Spleen (tissue), 11 donors: ENCODE results near the gene HCAR1. TPM values are rescaled to one million over a fixed set of nuclear protein-coding genes. Genes with fewer than 3 reads are reported as not detected.
"Not testable (repeated sequence)": the region's sequence is repeated elsewhere in the genome, so short reads cannot be mapped to it uniquely, and the experiment has no call there.

ENCODE experiments used
- DNase-seq: peaks from one replicate; pipeline ENCODE4 v3.0.0-alpha.2; 2020
- H3K27ac ChIP-seq, 8 donors: fragments of 200-600 bp; sonication (generic) in 7 of 8; 1 replicate in 4 of 8; 2 replicates in 4 of 8; pipeline versions ENCODE4 v1.5.0 to v1.8.0; 2016 to 2021; ENCODE audit warnings: inconsistent platforms in 4 of 8, mild to moderate bottlenecking in 4 of 8, moderate library complexity in 1 of 8
- H3K27me3 ChIP-seq, 7 donors: fragments of 200-600 bp; sonication (generic) in 6 of 7; replicated peaks in 1 of 7; 1 replicate in 4 of 7; 2 replicates in 3 of 7; pipeline versions ENCODE4 v1.5.0 to v1.8.0; 2016 to 2021; ENCODE audit warnings: inconsistent platforms in 3 of 7, mild to moderate bottlenecking in 1 of 7
- H3K36me3 ChIP-seq, 6 donors: fragments of 200-600 bp; sonication (generic) in 5 of 6; 1 replicate in 4 of 6; 2 replicates in 2 of 6; pipeline versions ENCODE4 v1.5.0 to v1.8.0; 2016 to 2021; ENCODE audit warnings: inconsistent platforms in 2 of 6
- H3K4me1 ChIP-seq, 6 donors: fragments of 200-600 bp; sonication (generic) in 5 of 6; 1 replicate in 3 of 6; 2 replicates in 3 of 6; pipeline versions ENCODE4 v1.5.0 to v1.8.0; 2016 to 2021; ENCODE audit warnings: inconsistent platforms in 3 of 6
- H3K4me3 ChIP-seq, 8 donors: fragments of 200-600 bp; sonication (generic) in 7 of 8; 1 replicate in 4 of 8; 2 replicates in 4 of 8; pipeline versions ENCODE4 v1.5.0 to v1.8.0; 2016 to 2021; ENCODE audit warnings: inconsistent platforms in 4 of 8, mild to moderate bottlenecking in 4 of 8, moderate library complexity in 2 of 8
- H3K9me3 ChIP-seq, 8 donors: fragments of 200-600 bp; sonication (generic) in 7 of 8; 1 replicate in 4 of 8; 2 replicates in 4 of 8; pipeline versions ENCODE4 v1.5.0 to v1.8.0; 2016 to 2021; ENCODE audit warnings: inconsistent platforms in 4 of 8
- POLR2A ChIP-seq, 3 donors: fragments of 450-650 bp; IDR thresholded peaks; one replicate each; pipeline ENCODE4 v1.5.1; 2017; ENCODE audit warnings: antibody characterized with exemption in 3 of 3, mild to moderate bottlenecking in 1 of 3
- POLR2AphosphoS5 ChIP-seq, 3 donors: sonication (generic); formaldehyde crosslinking; IDR thresholded peaks; one replicate each; pipeline ENCODE4 v1.5.1; 2017; ENCODE audit warnings: antibody characterized with exemption in 3 of 3
- WGBS, 5 donors: extraction: QIAGEN DNeasy Blood & Tissue Kit in 3 of 5; methylation state at CpG; one replicate each; pipeline versions ENCODE4 v1.1.5 to v1.1.7; 2013 to 2018; 5-methylcytosine and 5-hydroxymethylcytosine counted together
- intact Hi-C: fragments of 100-400 bp; cut with DNase I; formaldehyde crosslinking; loops from one replicate; pipeline ENCODE4 v1.15.0; 2023; ENCODE audit warnings: low total_unique reads
- polyA plus RNA-seq, 3 donors: library from polyadenylated mRNA; stranded (reverse); fragments of 200-250 nt; gene quantifications; one replicate each; pipeline ENCODE4 v1.2.1, GENCODE V29; 2013
- total RNA-seq, 7 donors: library from RNA; depleted of rRNA in 3 of 7; stranded (reverse); fragments of >200 nt in 3 of 7; fragmentation: NEBNext Ultra II Directional in 4 of 7; extraction: Animal tissue kit (Norgen Biotek cat#: 25700) in 4 of 7; gene quantifications; one replicate each; pipeline versions ENCODE4 v1.1.0 to v1.2.1, GENCODE V29; 2016 to 2021
- donor health status: healthy with polysubstance abuse.
- donor health status: DM: no; HTN: no; CAD: no; lungs with moderate emphysema.
- donor health status: DM: no; HTN: no; CAD: no.
- donor health status: Bipolar disorder and iron deficiency.
- donor health status: healthy.
- donor health status: DM: no; HTN: no; CAD: no.
- donor health status: DM: yes; HTN: yes; CAD: no.

The HCAR1 gene
- total and polyA plus RNA-seq, 10 donors = 0.26 to 10.8 (median 4.0) TPM

DNA sequence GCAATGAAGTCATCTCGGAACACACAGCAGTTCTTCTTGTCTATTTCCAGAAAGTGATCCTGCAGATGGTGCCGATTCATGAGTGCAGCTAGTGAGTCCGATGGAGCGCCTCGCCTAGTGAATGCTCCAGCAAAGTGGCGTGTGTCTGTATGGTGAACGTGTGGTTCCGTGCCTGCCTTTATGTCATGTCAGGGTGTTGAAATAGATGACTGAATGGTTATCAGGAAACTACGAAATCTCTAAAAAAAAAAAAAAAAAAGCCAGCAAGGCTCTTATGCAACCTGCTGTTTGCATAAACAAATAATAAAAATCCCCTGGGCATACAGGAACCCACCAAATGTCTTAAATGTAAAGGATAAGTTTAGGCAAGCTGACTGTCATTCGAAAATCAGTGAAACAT, 14.0 kb downstream of the HCAR1 start, which contains the start of gene HCAR3:
Gene HCAR3, minus strand, starts transcription at position 154 of the 400 bp plus-strand sequence. Its CDS starts 74 bp downstream, at position 80.
- H3K36me3 ChIP-seq, intact Hi-C loops, H3K9me3 ChIP-seq, H3K27me3 ChIP-seq: not testable (repeated sequence)
- peak within 1 kb of the TSS in 4 of 8 donors; percentile 43 to 81 (median 68) for H3K27ac ChIP-seq
- 53 to 72% (median 65%) methylated on average over 10 of the region's 10 CpGs for WGBS, 5 donors
- peak; percentile 79 for DNase-seq
- peaks cover 0 to 16% (median 5%) of the 10 kb centered on the region in 6 donors for H3K4me1 ChIP-seq
- TF ChIP-seq POLR2AphosphoS5 (IDR thresholded peaks at IDR 0.05) (peak in 2 of 3 donors; percentile 61 to 75), POLR2A (IDR thresholded peaks at IDR 0.05) (peak in 1 of 3 donors; percentile 29)
- H3K4me3 ChIP-seq = peak within 1 kb of the TSS in 5 of 8 donors; percentile 7 to 53 (median 20)

DNA sequence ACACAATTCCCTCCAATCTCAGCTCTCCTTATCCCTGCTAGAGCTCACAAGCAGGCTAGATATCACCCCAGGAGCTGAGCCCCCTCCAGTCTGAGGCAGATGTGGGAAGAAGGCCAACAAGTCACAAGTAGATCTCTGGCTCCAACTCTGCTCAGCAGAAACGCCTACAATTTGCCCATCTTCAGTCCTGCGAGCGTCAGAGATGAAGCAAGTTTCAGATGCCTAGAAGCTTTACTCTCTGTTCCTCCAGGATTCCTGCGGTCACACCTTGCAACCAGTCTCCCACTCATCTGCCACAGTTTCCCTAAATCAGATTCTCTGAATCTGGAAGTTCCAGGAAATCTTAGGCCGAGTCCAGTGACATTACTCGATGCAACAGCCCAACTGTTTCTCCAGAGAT, 15.4 kb downstream of the HCAR1 start:
- intact Hi-C loops = not testable (repeated sequence)
- WGBS, 5 donors = 83 to 90% (median 86%) methylated on average over 6 of the region's 6 CpGs

DNA sequence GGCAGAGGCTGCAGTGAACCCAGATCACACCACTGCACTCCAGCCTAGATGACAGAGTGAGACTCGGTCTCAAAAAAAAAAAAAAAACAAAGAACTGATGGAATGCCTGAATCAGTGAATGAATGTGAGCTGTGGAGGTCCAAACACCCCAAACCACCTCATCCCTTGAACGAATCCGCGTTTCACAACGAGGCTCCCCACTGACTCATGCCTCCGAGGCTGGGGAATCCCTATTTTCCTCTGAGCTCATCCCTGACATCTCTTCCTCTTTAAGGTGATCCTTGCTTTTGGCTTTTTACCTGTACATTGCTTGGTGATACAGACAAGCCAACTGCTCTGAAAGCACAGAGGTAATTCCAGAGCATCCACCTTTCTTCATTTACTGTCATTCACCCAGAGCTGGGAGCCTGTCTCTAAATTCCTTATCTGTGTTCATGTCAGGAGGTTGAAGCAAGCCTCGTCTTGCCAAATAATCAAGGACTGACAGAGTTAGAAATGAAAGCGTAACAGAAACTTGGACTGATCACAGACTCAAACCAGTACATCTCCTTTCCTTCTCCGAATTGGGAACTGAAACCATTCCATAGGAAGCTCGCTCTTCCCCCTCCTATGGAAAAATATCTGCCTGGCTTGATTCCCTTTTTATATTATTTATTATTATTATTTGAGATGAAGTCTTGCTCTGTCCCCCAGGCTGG, 17.0 kb downstream of the HCAR1 start:
- H3K4me3 ChIP-seq = peak overlapping the region in 3 of 8 donors; percentile 14 to 53 (median 26)
- H3K36me3 ChIP-seq, H3K4me1 ChIP-seq, DNase-seq, intact Hi-C loops, H3K27me3 ChIP-seq, H3K27ac ChIP-seq, H3K9me3 ChIP-seq: not testable (repeated sequence)
- 53 to 84% (median 76%) methylated on average over 3 to 4 of the region's 10 CpGs for WGBS, 5 donors

More for the DNA sequence above, 15.4 kb downstream of the HCAR1 start:
- not testable (repeated sequence) for H3K9me3 ChIP-seq, DNase-seq, H3K27ac ChIP-seq, H3K4me1 ChIP-seq, H3K36me3 ChIP-seq, H3K27me3 ChIP-seq
- peak overlapping the region in 2 of 8 donors; percentile 26 to 53 for H3K4me3 ChIP-seq

DNA sequence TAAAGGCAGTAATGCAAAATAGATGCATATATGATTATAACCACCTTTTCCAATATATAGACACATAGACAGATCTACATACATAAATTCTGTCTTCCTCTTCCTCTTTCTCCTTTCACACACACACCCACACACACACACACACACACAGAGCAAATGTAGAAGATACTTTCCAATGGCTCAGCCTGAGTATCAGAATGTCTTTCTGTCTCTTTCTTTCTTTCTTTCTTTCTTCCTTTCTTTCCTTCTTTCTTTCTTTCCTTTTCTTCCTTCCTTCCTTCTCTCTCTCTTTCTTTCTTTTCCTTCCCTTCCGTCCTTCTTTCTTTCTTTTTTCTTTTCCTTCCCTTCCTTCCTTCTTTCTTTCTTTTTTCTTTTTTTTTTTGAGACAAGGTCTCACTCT, 19.4 kb downstream of the HCAR1 start:
- H3K4me1 ChIP-seq, H3K27me3 ChIP-seq, DNase-seq, H3K27ac ChIP-seq, H3K36me3 ChIP-seq, intact Hi-C loops, H3K4me3 ChIP-seq, H3K9me3 ChIP-seq: not testable (repeated sequence)
- 55 to 76% (median 60%) methylated on average over 1 of the region's 1 CpG for WGBS, 5 donors

DNA sequence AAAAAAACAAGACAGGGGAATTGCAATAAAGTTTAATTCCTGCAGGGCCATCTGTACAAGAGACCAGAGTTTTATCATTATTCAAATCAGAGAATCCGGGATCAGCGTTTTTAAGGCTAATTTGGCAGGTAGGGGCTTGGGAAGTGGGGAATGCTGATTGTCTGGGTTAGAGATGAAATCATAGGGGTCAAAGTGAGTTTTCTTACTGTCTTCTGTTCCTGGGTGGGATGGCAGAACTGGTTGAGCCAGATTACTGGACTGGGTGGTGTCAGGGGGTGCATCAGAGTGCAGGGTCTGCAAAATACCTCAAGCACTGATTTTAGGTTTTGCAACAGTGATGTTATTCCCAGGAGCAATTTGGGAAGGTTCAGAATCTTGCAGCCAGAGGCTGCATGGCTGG, 20.3 kb downstream of the HCAR1 start:
- H3K27ac ChIP-seq, intact Hi-C loops, H3K27me3 ChIP-seq, H3K4me3 ChIP-seq, H3K9me3 ChIP-seq, H3K4me1 ChIP-seq, DNase-seq, H3K36me3 ChIP-seq: not testable (repeated sequence)
- 79 to 92% (median 90%) methylated on average over 2 of the region's 2 CpGs for WGBS, 5 donors

DNA sequence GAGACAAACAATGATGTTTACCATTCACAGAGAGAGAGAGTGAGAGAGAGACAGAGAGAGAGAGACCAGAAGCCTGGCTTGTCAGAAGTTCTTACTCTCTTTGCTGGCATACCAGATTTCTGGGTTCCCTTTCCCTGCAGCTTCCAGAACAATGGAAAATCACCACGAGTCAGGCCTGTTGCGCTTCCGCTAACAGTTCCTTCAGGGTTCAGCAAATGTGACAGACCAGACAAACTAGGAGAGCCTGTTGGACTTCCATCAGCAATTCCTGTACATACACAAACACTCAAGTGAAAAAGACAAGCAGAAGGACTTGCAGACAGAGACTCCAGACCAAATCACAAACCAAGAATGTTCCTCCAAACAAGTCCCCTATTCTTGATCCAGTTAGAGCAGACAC, 21.4 kb downstream of the HCAR1 start:
- H3K4me1 ChIP-seq, H3K4me3 ChIP-seq, H3K9me3 ChIP-seq, H3K27me3 ChIP-seq, intact Hi-C loops, H3K27ac ChIP-seq, DNase-seq, H3K36me3 ChIP-seq: not testable (repeated sequence)
- no CpG with 5 or more reads among the region's 3 CpGs for WGBS, 5 donors

DNA sequence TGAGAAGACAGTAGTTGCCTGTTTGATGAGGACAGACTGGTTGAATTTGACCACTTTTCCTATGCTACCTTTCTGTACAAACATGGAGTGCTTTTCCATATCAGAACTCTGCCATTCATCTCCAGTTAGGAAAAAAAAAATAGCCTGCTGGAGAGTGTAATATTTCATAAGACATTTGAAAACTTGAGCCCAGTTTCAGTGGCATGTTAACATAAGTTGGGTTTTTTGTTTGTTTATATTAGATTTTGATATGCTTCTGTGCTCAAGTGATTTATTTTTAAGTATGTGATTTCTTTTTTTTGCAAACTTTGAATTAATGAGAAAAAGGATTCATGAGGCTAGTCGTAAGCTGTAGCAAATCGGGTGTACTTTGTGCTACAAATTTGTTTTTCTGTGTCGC, 26.8 kb downstream of the HCAR1 start:
- WGBS, 5 donors = 92 to 97% (median 93%) methylated on average over 3 of the region's 3 CpGs

More for the DNA sequence above, 26.8 kb downstream of the HCAR1 start:
- H3K4me3 ChIP-seq, intact Hi-C loops, DNase-seq, H3K36me3 ChIP-seq, H3K27me3 ChIP-seq, H3K4me1 ChIP-seq, H3K9me3 ChIP-seq: not testable (repeated sequence)
- H3K27ac ChIP-seq = peak overlapping the region in 3 of 8 donors; percentile 55 to 80 (median 76)
